ENCODE measurements around the gene ITPR1.
A peak's percentile ranks its signal among the peaks of the same experiment; 100 is the strongest.

- peak; percentile 51 for TF ChIP-seq CTCF (IDR thresholded peaks at IDR 0.05)
- no peak for TF ChIP-seq NFIC (IDR thresholded peaks at IDR 0.05; ENCODE audit: borderline replicate concordance)
- no peak for TF ChIP-seq SMC3 (IDR thresholded peaks at IDR 0.05; ENCODE audit: low read depth, low read length)
- TF ChIP-seq RAD21 (IDR thresholded peaks at IDR 0.05; ENCODE audit: low read length), result peak; percentile 20; the same call in 1 of the 2 replicates
- no peak for TF ChIP-seq MEF2A (IDR thresholded peaks at IDR 0.05; ENCODE audit: borderline replicate concordance, low read depth)
- TF ChIP-seq EZH2phosphoT487 (IDR thresholded peaks at IDR 0.05; ENCODE audit: borderline replicate concordance, low read depth), result no peak
- no peak for TF ChIP-seq SIN3A (IDR thresholded peaks at IDR 0.05; ENCODE audit: borderline replicate concordance, low read depth, low read length)
- no peak for TF ChIP-seq CHD2 (IDR thresholded peaks at IDR 0.05; ENCODE audit: low read length, partially characterized antibody)
- TF ChIP-seq USF2 (IDR thresholded peaks at IDR 0.05; ENCODE audit: borderline replicate concordance, low read depth, low read length), result no peak
- no peak for TF ChIP-seq NRF1 (IDR thresholded peaks at IDR 0.05; ENCODE audit: low read depth, low read length)
Measured at GRCh38 chr3:4670352-4670751, 177.2 kb downstream of the ITPR1 start.

Data from SK-N-SH (cell line).